HG03432 (cell line): ENCODE measurements around the gene SHISAL1.

ENCODE experiments used
- ATAC-seq: cut with Tn5 transposase; IDR thresholded peaks from one replicate; pipeline ENCODE4 v1.9.1; 2021; ENCODE audit warnings: mild to moderate bottlenecking, moderate library complexity; ENCODE audit not compliant: unreplicated experiment

The SHISAL1 gene

DNA sequence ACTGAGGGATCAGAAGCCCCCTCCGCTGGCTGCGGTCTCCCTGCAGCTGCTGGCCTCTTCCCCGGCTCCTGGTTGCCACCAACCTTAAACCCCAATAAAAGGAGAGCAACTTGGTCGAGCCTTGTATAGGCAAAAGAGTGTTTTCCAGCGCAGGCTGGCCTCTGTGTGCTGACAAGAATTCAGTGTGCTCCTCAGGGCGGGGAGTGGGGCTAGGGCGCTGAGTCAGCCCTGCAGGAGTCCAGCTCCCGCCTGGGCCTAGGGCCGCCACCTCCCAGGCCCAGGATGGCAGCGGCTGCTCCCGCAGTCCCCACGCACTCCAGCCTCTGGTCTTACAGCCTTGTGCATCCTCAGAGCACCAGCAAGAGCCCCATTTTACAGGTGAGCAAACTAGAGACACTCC is at the start of gene SHISAL1:
TSS of gene SHISAL1 (minus strand) at position 186 of the 400 bp plus-strand sequence. CDS start 12,006 bp downstream, outside the sequence.
- ATAC-seq, result no peak

DNA sequence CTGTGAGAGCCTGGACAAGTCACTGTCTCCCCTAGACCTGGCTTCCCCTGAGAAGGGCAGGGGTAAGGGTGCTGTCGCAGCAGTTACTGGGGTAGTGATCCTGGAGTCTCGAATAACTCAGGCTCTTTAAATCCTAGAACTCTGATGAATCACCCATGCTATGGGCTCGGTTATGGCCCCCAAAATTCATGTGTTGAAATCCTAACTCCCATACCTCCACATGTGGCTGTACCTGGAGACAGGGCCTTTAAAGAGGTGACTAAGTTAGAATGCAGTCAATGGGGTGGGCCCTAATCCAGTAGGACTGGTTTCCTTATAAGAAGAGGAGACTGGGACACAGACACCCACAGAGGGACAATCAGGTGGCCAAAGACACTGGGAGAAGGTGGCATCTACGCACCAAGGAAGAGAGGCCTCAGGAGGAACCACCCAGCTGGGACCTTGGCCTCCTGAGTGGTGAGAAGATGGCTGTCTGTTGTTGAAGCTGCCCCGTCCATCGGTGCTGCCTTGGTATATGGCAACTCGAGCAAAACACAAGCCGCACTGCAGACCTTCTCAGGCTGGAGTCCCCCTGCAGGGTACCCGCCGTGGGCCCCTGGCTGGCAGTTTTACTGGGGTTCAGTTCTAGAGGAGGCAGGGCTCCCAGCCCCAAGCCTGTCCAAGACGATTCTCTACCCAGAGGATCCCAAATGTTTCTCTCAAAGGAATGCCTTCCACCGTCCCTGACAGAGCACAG is 48.8 kb upstream of the SHISAL1 start:
- no peak for ATAC-seq

DNA sequence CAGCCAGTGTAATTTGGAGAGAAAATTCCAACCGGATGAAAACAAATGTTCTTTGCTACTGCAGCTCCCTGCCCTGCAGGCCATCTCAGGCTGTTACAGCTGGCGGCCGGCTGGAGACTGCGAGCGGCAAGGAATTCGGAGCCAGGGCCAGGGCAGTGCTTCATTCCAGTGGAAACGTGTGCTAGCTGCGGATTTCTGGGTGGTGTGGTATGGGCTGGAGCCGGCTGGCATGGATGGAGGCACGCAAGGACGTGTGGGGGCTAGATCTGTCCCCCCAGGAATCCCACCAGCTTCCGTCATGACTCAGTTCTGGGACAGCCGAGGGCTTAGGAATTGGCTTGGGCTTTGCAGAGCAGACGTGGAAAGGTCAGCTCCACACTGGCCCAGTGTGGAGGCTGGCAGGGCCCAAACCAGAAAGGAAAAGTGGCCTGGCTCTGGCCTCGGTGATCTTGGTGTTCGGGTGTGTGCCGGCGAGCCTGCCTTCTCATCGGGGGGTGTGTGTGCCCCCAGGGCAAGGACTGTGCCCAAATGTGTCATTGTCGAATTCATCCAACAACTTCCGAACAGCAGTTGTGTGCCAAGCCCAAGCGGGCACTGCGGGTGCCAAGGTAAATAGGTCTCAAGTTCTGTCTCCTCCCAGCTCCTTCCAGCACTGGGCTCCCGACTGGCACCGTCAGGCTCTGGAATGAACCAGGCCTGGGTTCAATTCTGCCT is 48.1 kb upstream of the SHISAL1 start:
- ATAC-seq, result no peak

DNA sequence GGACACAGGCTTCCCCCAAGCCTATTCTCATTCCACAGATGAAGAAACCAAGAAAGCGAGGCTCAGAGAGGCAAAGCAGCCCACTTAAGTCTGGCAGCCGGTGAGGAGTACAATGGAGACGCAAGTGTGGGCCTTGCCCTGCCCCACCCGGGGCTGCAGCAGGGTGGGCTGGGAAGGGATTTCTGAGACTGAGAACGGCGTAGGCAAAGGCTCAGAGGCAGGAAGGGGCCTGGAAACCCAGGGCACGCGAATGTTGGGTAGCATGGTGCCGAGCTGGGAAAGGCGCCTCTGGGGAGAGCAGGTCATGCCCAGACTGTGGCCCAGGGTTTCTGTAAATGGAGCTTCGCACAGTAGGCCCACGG is 47.5 kb upstream of the SHISAL1 start:
- no peak for ATAC-seq

DNA sequence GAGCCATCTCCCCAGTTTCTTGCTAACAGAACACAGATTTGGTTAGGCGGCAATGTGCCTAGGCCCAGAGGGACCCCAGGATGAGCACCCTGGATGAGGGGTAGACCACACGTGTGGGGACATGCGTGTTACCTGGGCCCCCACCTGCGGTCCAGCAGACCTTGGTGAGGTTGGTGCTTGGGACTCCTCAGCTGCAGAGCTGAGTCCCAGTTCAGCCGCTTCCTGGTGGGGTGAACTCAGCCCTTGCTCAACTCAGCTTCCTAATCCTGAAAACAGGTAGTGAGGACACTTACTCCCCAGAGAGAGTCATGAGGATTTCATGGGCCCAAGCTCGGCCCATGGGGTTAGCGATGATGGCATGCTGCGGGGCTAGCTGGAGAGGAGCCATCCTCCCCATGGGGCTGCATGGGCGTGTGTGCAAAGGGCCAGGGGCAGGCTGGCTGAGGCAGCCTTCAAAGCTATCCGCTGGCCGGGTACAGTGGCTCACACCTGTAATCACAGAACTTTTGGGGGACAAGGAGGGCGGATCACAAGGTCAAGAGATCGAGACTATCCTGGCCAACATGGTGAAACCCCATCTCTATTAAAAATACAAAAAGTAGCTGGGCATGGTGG is 46.9 kb upstream of the SHISAL1 start:
- ATAC-seq, result no peak

DNA sequence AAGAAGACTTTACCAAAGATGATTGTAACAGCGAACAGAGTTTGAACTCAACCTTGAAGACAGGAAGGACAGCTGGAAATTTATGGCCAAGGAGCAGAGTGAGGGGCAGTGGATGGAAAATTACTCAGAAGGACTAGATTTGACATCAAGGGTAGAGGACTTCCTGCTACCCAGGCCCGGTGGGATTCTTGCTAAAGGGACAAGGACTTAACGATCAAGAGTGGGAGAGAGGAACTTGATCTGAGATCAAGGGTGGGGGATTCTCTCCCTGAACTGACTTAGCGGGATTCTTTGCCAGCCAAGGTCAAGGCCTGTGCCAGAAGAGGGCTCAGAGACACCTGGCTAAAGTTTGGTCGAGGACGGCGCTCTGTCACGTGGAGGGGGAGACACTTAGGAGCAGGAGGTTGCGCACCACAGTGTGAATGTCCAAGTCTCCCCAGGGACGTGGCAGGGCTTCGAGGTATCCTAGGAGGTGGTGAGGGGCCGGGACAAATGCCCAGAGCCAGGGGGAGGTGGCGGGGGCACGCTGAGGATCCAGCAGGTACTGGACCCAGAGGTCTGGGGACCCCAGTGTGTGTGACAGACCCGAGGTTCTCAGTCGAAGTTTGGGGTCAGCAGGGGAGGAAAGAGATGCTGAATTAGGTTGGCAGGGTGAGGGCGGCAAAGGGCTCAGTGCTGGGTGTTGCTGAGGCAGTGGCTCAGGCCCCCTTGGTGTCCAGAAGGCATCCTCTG is 46.1 kb upstream of the SHISAL1 start:
- no peak for ATAC-seq

DNA sequence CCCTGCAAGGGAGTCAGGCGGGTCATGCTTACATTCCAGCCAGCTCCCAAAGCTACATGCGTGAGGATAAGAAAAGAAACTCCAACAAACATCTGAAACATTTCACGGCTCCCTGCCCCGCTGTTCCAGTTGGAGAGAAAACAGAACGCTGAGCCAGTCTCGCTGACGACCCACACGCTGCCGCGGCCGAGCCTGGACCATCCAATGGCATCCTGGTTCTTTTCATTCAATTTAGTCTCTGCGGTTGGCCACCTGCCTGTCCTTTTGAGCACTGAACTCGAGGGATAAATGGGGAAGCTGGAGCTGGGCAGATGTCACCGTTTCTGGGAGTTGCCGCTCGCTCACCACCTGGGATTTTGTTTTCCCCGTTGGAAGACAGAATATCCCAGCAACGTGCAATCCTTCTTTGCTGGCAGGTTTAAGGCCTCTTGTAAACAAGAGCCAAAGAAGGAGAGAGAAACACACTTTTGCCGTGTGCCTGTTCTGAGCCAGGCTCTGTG is 45.3 kb upstream of the SHISAL1 start:
- no peak for ATAC-seq

DNA sequence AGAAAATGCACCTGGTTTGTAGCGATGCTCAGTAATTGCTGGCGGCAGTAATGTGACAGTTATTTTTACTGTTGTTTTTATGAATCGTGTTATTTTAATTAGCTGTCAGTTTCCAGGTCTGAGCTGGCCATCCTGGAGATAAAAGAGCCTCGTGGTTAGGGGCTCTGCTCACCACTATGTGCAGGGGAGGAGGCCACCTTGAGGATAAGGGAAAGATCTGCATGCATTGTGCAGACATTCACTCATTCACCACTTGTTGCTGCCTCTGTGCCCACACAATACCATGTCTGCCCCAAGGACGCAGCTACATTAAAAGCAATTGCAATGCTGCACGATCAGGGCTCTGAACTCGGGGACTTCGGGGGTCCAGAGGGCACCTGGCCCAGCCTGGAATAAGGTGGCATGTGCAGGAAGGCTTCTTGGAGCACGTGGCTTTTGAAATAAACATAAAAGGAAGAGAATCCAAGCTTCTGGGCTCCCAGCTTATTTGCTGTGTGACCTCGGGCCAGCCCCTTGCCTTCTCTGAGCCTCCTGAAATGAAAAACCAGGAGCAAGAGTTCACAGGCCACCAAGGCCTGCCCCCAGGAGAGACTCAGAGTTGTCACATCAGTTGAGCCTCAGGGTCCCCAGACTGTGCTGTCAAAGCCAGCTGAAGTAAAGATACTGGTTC is 44.7 kb upstream of the SHISAL1 start:
- no peak for ATAC-seq

DNA sequence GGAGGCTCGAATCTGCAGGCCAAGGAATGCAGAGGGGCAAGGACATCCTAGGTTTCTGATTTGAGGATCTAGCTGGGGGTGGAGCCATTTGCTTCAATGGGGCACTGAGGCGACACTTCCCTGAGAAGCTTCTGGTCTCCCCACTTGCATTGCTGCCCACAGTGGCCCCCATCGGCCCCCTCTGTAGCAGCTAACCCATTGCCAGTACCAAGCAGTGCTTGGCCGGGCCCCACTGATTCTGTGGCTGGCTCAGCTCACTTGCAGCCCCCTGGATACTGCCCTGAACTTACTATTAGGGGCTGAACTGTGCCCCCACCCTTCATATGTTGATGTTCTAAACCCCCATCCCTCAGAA is 42.9 kb upstream of the SHISAL1 start:
- ATAC-seq, result no peak

DNA sequence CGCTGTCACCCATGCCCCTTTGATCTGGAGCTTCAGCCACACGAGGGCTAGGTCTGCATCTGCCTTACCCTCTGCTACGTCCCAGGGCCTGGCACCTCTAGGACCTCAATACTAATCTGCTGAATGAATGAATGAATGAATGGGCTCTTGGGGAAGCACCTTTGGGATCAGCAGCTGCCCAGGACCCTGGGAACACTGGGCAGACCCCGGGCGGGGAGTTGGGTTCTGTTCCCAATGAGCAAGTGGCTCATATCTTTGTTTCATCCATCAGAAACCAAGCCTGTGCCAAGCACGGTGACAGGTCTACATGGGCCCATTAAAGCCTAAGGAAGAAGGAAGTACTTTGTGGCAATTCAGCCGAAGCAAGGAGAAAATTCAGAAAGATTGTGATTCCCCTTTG is 41.5 kb upstream of the SHISAL1 start:
- ATAC-seq, result no peak

DNA sequence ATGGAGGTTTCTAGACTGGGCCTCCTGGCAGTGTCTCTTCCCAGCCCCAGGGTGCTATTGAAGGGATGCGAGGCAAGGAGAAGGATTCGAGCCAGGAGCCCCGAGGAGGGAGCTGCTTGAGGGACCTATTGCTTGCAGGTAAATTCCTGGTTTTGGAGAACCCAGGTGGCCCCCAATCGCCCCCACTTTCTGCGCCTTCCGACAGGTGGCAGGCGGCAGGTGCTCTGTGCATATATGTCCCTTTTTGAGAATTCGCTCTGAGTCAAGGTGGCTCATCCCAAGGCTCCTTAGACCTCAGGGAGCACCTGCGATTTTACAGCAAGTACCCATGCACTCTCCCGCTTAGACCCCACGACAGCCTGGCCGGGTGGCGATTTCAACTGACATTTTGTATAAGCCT is 40.3 kb upstream of the SHISAL1 start:
- no peak for ATAC-seq

DNA sequence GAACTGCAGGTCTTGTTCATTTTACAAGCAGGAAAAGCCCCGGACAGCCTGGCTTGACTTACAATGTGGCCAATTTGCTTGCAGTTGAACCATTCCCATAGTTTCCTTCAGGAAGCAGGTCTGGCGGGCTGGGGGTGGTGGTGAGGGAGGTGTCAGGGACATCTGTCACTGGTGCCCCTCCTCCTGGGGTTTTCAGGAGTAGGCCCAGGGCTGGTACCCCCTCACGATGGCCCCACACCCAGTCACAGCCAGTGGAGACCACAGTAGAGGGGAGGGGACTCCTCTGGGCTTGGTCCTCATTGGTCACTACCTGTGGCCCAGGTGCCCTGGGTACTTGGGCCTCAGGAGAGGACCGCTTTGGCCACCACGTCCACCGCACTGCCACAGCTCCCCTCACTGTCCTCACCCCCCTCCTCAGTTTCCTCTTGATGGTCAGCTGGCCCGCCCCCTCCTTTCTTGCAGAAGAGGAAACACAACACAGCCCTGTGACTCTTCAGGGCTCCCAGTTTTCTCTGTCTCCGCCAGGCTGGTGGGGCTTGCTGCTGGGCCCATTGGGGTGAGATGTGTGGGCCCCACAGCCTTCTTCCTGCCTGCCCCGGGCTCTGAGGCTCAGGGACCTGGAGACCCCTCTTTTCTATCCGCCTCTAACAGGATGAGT is 39.8 kb upstream of the SHISAL1 start:
- no peak for ATAC-seq

DNA sequence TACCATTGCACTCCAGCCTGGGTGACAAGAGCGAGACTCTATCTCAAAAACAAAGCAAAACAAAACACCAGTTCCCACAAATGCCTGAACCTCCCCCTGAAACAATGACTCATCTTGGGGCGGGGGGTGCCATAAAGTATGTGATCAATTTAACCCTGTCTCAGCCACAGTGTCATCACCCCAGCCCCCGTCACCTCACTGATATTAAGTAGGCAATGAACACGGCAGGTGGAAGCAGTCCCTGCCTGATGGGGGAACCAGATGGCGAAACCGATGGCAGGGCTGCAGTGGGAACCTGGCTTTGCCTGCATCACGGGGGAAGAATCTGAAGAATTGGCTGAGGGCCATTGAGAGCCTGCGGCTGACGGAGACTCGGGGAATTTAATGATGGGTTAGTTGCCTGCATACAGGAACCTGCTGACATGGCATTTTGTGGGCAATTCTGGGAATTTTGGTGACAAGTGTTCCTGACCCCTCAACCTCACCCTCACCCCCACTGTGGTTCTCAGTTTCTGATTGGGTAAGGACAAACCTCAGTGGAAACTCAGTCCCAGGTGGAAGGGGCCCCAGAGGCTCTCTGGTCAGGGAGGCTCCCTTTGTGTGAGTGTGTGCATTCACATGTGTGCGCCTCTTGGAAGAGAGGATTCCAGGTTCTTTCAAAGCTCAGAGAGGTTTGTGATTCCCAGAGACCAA is 39.1 kb upstream of the SHISAL1 start:
- ATAC-seq, result no peak

DNA sequence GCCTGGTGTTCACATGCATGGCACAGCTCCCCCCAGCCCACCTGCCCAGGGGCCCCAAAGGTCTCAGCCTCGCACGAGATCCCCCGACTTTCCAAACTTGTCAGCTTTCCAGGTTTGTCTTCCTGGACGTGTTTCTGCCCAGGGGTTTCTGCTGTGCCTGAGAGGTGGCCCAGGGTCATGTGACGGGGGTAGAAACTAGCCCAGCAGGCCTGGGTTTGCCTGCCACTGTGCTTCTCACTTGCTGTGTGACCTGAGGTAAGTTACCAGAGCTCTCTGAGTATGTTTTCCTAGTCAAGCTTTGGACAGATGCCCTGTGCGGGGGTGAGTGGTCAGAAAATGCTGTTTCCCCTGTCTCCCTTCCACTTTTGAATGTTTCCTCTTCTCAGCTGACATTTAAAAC is 38.3 kb upstream of the SHISAL1 start:
- ATAC-seq, result no peak

DNA sequence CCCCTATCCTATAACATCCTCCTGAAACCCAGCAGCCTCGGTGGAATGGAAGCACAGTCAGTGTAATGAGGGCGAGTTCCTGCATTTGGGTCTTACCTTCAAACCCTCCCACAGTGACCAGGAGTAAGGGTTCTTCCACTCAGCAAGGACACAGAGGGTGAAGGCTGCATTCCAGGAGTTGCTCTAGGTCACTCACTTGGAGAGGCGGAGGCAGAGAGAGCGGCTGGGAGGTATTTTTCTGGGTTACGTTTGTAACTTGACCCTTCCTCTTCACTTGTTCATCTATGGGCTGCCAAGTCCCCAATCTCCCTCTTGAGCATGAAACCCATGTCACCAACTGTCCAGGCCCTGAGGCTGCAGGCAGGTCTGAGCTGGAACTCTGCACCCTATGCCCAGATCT is 36.8 kb upstream of the SHISAL1 start:
- no peak for ATAC-seq

DNA sequence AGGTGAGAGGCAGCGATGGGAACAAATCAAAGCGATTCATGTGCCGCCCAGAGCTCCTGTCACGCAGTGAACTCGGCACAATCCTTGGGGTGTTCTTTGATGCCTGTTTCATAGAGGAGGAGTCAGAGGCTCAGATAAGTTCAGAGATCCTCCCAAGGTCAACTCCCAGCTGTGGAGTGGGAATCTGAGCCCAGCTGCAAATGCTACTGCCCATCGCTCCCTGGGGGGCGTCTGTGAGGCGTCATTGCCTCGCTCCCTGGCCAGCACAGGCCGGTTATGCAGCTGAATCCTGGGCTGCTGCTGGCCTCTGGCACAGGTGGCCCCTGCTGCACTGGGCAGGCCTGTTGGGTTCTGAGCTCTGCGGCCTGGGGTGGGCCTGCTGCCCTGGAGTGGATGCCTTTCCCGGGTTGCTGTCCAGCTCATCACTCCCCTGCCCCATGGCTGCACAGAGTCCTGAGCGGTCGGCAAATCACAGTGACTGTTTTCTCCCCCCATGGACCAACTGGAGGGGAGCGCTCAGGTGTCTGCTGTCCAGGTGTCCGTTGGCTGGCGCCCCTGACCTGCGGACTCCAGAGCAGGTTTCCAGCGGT is 36.3 kb upstream of the SHISAL1 start:
- ATAC-seq, result no peak

DNA sequence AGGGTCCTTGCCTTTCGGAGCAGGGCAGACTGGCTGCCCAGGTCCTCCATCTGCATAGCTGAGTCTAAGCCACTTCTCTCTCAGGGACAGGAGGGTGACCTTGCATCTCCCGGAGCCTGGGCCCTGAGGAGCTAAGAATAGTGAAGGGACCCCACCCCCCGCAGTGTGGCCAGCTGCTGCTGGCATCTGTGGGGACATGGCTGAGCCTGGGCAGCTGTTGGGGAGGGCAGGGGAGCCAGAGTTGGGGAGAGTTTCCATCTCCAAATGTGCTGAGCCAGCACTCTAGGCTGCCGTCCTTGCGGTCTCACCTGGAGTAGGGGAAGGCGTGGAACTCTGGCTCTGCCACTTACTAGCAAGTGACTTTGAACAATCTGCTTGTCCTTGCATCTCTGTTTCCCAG is 34.8 kb upstream of the SHISAL1 start:
- no peak for ATAC-seq

DNA sequence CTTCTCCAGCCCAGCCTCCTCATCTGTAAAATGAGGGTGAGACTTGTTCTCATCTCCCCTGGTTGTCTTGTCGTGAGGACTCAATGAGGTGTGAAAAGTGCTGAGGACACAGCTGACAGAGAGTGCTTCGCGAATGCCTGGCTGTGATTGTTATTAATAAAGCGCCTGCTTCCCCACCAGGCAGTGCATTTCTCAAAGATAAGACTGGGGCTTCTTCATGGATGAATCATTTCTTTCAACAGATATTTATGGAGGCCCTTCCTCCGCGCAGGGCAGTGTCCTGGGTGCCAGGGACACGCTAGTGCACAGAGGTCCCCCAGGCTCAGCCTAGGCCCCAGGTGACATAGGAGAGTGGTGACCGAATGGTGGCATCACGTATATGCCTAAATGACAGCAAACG is 34.3 kb upstream of the SHISAL1 start:
- no peak for ATAC-seq

DNA sequence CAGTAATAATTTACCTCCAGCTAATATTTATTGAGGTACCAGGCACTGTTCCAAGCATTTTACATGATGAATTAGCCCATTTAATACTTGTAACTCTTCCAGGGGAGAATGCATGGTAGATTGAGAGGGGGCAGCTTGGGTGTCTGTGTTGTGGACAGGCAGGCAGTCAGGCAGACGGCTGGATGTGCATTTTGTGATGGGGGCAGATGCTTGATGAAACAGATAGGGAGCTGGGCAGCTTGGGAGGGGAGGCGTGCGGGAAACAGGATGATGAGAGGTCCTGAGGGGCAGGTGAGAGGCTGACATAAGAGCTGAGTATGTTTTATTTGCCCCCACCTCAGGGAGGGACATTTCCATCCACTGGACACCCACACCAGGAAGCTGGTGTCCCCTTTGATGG is 33.1 kb upstream of the SHISAL1 start:
- ATAC-seq, result no peak
